SJSA1 (cell line): ENCODE measurements around the gene ELP5. TPM values are rescaled to one million over a fixed set of nuclear protein-coding genes. Genes with fewer than 3 reads are reported as not detected.

Experiments used
- DNase-seq, 2 experiments: peaks; one replicate each; pipeline ENCODE4 v3.0.0-alpha.2; 2015 to 2020; ENCODE audit warnings: low spot score in 2 of 2, low read depth in 1 of 2
- H3K27ac ChIP-seq: fragments of 250-450 bp; sonication (Bioruptor Pico); 2 replicates; pipeline ENCODE4 v1.5.1; 2020; ENCODE audit warnings: mild to moderate bottlenecking, moderate library complexity
- H3K27me3 ChIP-seq: fragments of 250-450 bp; sonication (Bioruptor Pico); replicated peaks from 2 replicates; pipeline ENCODE4 v1.5.1; 2020; ENCODE audit warnings: mild to moderate bottlenecking, moderate library complexity
- H3K36me3 ChIP-seq: fragments of 250-450 bp; sonication (Bioruptor Pico); 2 replicates; pipeline ENCODE4 v1.5.1; 2020; ENCODE audit warnings: mild to moderate bottlenecking
- H3K4me1 ChIP-seq: fragments of 250-450 bp; sonication (Bioruptor Pico); replicated peaks from 2 replicates; pipeline ENCODE4 v1.6.1; 2021; ENCODE audit warnings: mild to moderate bottlenecking
- H3K4me3 ChIP-seq: fragments of 250-450 bp; sonication (Bioruptor Pico); 2 replicates; pipeline ENCODE4 v1.5.1; 2020; ENCODE audit warnings: mild to moderate bottlenecking
- H3K9me3 ChIP-seq: fragments of 250-450 bp; sonication (Bioruptor Pico); replicated peaks from 2 replicates; pipeline ENCODE4 v1.5.1; 2020; ENCODE audit warnings: mild to moderate bottlenecking
- total RNA-seq: library from RNA; depleted of rRNA; stranded (reverse); fragments of >200 nt; shearing (Covaris generic); gene quantifications from 2 replicates; pipeline ENCODE4 v1.2.3, GENCODE V29; 2014

Gene ELP5
- total RNA-seq, 1 experiment from 2014 or later: 37.2 TPM

DNA sequence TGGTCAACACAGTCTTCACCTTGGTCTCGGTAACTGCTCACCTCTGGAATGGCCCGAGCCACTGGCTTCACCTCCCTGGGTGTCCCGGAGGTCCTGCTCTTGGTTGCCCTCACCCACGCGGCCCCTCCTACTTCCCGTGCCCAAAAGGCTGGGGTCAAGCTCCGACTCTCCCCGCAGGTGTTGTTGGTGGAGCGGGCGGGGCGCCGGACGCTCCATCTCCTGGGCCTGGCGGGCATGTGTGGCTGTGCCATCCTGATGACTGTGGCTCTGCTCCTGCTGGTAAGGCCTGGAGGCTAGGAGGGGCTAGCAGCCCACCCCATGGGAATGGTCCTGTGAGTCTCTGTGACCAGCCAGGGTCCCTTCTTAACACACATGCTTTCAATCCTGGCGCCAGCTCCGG lies 32.9 kb downstream of the ELP5 start:
- Histone ChIP-seq H3K9me3 (no peaks in the 10 kb centered on the region), H3K36me3 (no peaks in the 10 kb centered on the region), H3K4me3 (no peak overlapping the region), H3K27ac (no peak overlapping the region), H3K27me3 (peaks cover 40% of the 10 kb centered on the region), H3K4me1 (peaks cover 18% of the 10 kb centered on the region)
- no peak for DNase-seq

DNA sequence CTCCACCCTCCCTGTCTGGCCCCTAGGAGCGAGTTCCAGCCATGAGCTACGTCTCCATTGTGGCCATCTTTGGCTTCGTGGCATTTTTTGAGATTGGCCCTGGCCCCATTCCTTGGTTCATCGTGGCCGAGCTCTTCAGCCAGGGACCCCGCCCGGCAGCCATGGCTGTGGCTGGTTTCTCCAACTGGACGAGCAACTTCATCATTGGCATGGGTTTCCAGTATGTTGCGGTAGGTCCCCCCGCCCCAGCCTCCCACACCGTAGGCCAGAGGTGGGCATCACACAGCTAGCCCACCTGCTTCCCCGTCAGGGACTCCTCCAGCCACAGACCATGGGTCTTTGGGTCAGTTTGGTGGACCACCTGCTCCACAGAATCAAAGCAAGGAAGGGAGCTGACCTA lies 33.7 kb downstream of the ELP5 start:
- Histone ChIP-seq H3K27ac (no peak overlapping the region), H3K27me3 (peaks cover 46% of the 10 kb centered on the region), H3K36me3 (no peaks in the 10 kb centered on the region), H3K4me3 (no peak overlapping the region), H3K4me1 (peaks cover 16% of the 10 kb centered on the region), H3K9me3 (no peaks in the 10 kb centered on the region)
- DNase-seq: no peak

DNA sequence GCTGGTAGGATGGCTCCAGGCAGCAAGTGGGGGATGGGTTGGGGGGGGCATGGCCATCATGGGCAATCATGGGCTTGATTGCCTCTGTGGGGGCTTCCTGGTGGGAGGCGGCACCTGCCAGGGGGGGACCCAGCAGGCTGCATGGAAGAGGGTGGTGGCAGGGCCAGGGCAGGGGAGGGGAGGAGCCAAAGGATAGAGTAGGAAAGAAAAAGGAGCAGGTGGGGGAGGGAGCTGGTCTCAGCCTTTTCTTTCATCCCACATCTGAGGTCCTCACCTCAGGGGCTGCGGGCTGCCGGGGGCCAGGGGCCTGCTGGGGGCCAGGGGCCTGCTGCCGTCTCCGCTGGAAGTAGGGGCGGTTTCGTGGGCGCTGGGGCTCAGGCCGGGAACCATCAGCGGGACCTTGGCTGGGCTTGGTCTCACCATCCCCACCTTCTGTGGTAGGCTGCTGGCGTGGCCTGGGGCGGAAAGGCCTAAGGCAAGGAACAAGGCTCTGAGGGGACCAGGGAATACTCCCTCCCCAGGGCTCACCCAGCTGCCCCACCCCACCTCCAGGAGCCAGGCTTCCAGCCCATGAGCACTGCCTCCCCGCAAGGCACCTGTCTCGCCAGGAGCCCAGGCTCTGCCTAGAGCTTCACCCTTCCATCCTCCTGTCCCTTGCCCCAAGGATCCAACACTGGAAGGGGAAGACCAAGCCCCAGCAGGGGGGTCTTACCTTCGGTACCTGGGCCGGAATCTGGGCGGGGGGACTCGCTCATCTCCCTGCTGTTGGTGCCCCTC lies 37.4 kb downstream of the ELP5 start:
- no peaks in the 10 kb centered on the region for H3K9me3 ChIP-seq
- H3K4me3 ChIP-seq: no peak overlapping the region
- no peak for DNase-seq
- no peaks in the 10 kb centered on the region for H3K36me3 ChIP-seq
- H3K4me1 ChIP-seq: peaks cover 4% of the 10 kb centered on the region
- H3K27me3 ChIP-seq: peaks cover 64% of the 10 kb centered on the region
- no peak overlapping the region for H3K27ac ChIP-seq

GRCh38 chr17:7290166-7290565 lies 38.2 kb downstream of the ELP5 start:
- Histone ChIP-seq H3K4me3 (no peak overlapping the region), H3K9me3 (no peaks in the 10 kb centered on the region), H3K27ac (no peak overlapping the region), H3K27me3 (peaks cover 71% of the 10 kb centered on the region), H3K36me3 (no peaks in the 10 kb centered on the region), H3K4me1 (peaks cover 10% of the 10 kb centered on the region)
- DNase-seq: no peak

DNA sequence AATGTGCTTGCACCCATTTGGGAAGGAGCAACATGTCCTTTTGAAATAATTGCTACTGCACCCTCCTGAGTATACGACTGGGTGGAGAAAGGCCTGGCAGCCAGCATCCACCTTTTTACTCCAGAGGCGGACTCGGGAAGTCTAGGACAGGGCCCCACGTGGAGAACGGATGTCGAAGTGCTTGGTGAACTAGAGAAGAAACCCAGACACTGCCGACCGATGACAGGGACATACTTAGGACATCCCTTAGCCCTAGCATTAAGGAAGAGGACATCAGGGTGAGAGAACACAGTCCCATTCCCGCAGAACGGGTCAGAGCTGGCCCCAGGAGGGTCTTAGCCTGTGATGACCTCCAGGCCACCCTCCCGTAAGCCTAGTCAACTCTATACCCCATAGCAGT lies 38.7 kb downstream of the ELP5 start:
- no peak for DNase-seq
- Histone ChIP-seq H3K9me3 (no peaks in the 10 kb centered on the region), H3K27ac (no peak overlapping the region), H3K4me3 (no peak overlapping the region), H3K27me3 (peaks cover 75% of the 10 kb centered on the region), H3K4me1 (peaks cover 10% of the 10 kb centered on the region), H3K36me3 (no peaks in the 10 kb centered on the region)

DNA sequence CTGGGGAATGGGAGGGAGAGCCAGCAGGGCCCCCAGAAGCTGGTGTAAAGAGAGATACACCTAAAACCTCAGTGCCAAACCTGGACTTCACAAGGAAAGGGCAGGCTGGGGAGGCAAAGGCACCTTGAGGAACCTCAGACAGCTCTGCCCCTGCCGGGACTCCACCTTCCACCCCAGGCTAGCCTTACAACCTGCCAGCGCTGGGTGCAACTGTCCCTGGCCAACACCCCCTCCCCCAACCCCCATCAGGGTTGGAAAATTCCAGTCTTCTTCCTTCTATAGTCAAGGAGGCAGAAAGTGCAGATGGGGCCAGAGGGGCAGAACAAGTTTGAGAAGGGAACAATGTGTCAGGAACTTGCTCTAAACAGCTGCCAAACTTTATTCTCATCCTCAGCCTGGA lies 40.2 kb downstream of the ELP5 start:
- Histone ChIP-seq H3K4me3 (no peak overlapping the region), H3K27me3 (peaks cover 67% of the 10 kb centered on the region), H3K4me1 (peaks cover 19% of the 10 kb centered on the region), H3K9me3 (no peaks in the 10 kb centered on the region), H3K27ac (no peak overlapping the region), H3K36me3 (no peaks in the 10 kb centered on the region)
- DNase-seq: no peak

GRCh38 chr17:7292729-7293128 lies 40.7 kb downstream of the ELP5 start:
- H3K4me3 ChIP-seq: no peak overlapping the region
- no peaks in the 10 kb centered on the region for H3K36me3 ChIP-seq
- no peaks in the 10 kb centered on the region for H3K9me3 ChIP-seq
- H3K27ac ChIP-seq: no peak overlapping the region
- peaks cover 67% of the 10 kb centered on the region for H3K27me3 ChIP-seq
- peaks cover 19% of the 10 kb centered on the region for H3K4me1 ChIP-seq
- no peak for DNase-seq

DNA sequence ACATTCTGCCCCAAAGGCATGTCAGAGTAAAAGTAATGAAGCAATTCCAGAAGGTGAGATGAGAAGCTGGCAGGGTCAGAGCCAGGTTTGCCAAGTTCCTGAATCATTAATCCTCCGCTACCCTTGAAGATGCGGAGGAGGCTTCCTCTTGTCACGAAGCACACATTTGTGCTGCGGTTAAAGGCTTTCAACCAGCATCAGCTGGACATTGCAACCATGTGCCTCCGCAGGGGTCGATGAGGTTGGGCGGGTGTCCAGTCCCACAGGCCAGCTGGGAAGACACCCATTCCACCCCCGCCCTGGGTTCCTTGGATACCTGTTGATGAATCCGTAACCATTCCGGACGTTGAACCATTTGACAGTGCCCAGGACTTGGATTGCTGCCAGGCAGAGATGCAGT lies 41.1 kb downstream of the ELP5 start:
- Histone ChIP-seq H3K4me3 (no peak overlapping the region), H3K4me1 (peaks cover 19% of the 10 kb centered on the region), H3K9me3 (no peaks in the 10 kb centered on the region), H3K36me3 (no peaks in the 10 kb centered on the region), H3K27me3 (peaks cover 67% of the 10 kb centered on the region), H3K27ac (no peak overlapping the region)
- DNase-seq: no peak

- Histone ChIP-seq H3K36me3 (no peaks in the 10 kb centered on the region), H3K4me3 (peak overlapping the region; percentile 5; the same call in 1 of the 2 replicates), H3K4me1 (peaks cover 19% of the 10 kb centered on the region), H3K9me3 (no peaks in the 10 kb centered on the region), H3K27me3 (peaks cover 58% of the 10 kb centered on the region), H3K27ac (no peak overlapping the region)
- no peak for DNase-seq
Observed at GRCh38 chr17:7293816-7294613, 42.0 kb downstream of the ELP5 start.

DNA sequence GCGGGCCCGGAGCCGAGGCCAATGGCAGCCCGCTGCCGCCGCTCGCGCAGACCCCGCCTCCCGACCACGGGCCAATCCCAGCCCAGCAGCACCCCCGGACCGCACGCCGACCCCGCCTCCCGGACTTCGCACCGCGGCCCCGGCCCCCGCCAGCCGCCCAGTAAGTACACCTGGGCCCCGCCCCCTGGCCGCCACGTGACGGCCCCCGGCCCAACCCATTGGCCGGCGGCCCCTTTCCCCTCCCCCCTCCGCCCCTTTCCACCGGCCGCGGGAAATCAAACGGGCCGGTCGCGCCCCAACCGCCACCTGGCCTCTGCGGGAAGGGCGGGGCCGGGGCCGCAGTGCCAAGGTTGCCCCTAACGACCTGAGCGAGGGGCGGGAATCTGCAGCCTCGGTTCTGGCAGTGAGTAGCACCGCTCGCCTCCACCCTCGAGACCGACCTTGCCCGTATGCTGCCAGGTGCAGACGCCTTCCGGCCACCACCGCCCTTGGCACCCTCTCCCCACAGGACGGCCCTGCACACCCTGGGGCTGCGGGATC lies 42.7 kb downstream of the ELP5 start, which contains the start of gene YBX2:
Gene YBX2 (minus strand): TSS at position 26 of the 540 bp plus-strand sequence. CDS start 139 bp downstream, outside the sequence.
- peak within 1 kb of the TSS; percentile 5; the same call in 1 of the 2 replicates for H3K4me3 ChIP-seq
- H3K27ac ChIP-seq: no peak within 1 kb of the TSS
- H3K9me3 ChIP-seq: no peaks in the 10 kb centered on the region
- DNase-seq: no peak
- H3K27me3 ChIP-seq: peaks cover 54% of the 10 kb centered on the region
- H3K4me1 ChIP-seq: peaks cover 19% of the 10 kb centered on the region
- no peaks in the 10 kb centered on the region for H3K36me3 ChIP-seq

GRCh38 chr17:7295230-7296180 lies 43.5 kb downstream of the ELP5 start:
- Histone ChIP-seq H3K4me1 (peaks cover 19% of the 10 kb centered on the region), H3K27me3 (peaks cover 48% of the 10 kb centered on the region), H3K36me3 (no peaks in the 10 kb centered on the region), H3K4me3 (no peak overlapping the region), H3K27ac (no peak overlapping the region), H3K9me3 (no peaks in the 10 kb centered on the region)
- no peak for DNase-seq

DNA sequence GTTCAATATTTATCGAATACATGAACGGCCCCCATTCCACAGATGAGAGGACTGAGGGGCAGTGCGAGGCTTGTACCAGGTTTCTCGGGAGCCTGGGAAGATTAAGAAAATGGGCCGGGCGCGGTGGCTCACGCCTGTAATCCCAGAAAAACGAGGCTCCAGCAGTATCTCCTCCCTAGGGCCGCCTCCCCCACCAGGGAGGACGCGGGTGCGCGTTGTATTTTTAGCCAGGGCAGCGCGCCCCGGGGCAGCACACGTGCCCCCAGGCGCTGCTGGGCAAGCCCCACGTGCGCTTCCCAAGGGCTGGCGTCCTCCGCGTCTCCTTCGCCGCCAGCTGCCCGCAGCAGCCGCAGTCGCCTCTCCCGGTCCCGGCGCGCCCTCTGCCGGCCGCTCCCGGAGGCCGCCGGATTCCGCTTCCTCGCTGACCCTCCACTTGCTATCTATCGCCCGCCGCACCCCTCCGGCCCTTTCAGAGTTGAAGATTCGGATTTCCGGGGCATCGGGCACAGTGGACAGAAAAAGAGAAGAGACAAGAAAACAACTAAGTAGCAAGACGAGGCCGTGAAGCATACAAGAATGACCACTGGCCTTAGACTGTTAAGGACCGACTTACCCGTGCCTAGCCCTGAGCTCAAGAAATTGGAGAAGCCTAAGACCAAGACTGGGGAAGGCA lies 44.3 kb downstream of the ELP5 start:
- H3K27ac ChIP-seq: no peak overlapping the region
- no peak overlapping the region for H3K4me3 ChIP-seq
- H3K27me3 ChIP-seq: peaks cover 42% of the 10 kb centered on the region
- H3K9me3 ChIP-seq: no peaks in the 10 kb centered on the region
- H3K36me3 ChIP-seq: no peaks in the 10 kb centered on the region
- H3K4me1 ChIP-seq: peaks cover 19% of the 10 kb centered on the region
- peak; percentile 70 to 80 for DNase-seq

GRCh38 chr17:7304179-7304578 lies 52.2 kb downstream of the ELP5 start:
- Histone ChIP-seq H3K4me1 (peaks cover 8% of the 10 kb centered on the region), H3K4me3 (no peak overlapping the region), H3K27ac (no peak overlapping the region), H3K27me3 (no peaks in the 10 kb centered on the region), H3K9me3 (no peaks in the 10 kb centered on the region), H3K36me3 (peaks cover 13% of the 10 kb centered on the region)
- DNase-seq: no peak
